HL-60/S4 (cell line): Measurements from ENCODE around the gene STK11IP.

Experiments
- in situ Hi-C: fragments of 300-500 bp; cut with MboI; formaldehyde crosslinking; loops from 2 replicates; pipeline ENCODE4 v1.14.3; 2022; ENCODE audit warnings: low sequenced_read_pairs

STK11IP gene

DNA sequence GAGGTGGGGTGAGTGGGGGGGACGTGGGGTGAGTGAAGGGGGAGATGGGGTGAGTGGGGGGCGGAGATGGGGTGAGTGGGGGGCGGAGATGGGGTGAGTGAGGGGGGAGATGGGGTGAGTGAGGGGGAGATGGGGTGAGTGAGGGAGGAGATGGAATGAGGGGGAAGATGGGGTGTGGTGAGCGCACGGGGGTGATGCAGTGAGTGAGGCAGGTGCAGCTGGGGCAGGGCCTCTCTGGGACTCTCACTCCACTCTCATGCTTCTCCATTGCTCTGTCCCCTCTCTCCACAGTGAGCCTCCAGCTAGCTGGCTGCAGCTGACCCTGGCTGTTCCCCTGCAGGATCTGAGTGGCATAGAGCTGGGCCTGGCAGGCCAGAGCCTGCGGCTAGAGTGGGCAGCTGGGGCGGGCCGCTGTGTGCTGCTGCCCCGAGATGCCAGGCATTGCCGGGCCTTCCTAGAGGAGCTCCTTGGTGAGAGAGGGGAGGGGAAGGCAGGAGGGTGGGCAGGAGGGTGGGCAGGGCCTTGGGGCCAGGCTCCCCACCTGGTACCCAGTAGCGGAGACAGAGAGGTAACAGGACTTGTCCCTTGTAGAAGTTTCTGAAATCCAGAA, 15.9 kb downstream of the STK11IP start:
- in situ Hi-C loops = no loop called here

- in situ Hi-C loops = no loop called here
These were observed 16.6 kb downstream of the STK11IP start for GRCh38 chr2:219614076-219614860.

- in situ Hi-C loops = no loop called here
These were observed 17.4 kb downstream of the STK11IP start for GRCh38 chr2:219615036-219615435.

GRCh38 chr2:219615894-219616293, 18.2 kb downstream of the STK11IP start:
- in situ Hi-C loops = no loop called here

GRCh38 chr2:219616550-219616949, 18.9 kb downstream of the STK11IP start:
- in situ Hi-C loops = no loop called here

- in situ Hi-C loops = no loop called here
These were observed 21.1 kb downstream of the STK11IP start for GRCh38 chr2:219618733-219619122.

DNA sequence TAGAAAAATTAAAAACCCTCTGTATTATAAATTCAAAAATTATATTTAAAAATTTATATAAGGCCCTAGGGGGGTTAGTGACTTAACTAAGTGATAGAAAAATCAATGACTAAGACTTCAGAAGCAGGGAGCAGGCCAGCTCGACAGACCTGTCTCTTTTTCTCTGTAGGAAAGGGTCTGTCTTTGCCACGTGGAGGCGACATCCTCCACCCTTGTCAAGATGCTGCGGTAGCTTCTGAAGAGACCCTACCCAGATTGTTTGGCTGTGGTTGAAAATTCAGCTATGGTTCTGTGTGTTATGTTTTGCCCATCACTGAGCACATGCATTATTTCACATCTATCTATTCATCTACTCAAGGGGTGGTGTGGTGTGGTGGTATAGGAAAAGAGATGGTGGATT, 21.6 kb downstream of the STK11IP start:
- in situ Hi-C loops = no loop called here

GRCh38 chr2:219620546-219620945, 22.9 kb downstream of the STK11IP start:
- in situ Hi-C loops = no loop called here

DNA sequence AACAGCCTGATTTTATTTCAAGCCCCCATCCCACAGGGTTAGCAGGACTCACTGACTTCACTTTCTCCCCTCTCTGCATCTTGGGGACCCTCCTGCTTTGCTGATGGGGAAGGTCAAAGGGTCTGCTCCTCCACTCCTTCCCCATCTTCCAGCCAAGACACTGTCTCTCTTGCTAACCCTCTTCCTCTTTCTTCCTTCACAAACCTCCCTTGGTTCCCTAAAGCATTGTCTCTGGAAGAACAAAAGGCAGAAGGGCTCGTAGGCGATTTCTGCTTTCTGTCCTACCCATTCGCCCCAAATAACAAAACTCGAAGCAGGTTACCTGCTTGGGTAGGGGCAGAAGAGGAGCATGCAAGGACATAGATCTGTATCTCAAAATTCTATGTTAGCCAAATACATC, 24.3 kb downstream of the STK11IP start:
- in situ Hi-C loops = no loop called here

DNA sequence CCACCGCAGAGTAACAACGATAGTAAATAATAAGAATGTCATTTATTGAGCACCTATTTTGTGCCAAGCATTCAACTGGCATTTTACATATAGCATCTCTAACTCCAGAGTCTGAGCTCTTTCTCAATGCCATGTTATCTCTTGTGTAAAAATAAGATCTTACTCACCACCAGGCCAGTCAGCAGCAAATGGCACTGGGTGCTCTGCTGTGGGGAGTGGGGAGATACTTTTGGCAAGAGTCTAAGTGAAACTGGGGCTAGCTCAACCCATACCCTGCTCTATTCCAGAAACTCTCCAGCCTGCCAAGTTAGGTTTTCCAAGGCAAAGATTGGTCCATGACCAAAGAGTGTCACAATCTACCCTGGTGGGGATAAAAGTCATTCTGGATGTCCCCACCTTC, 24.8 kb downstream of the STK11IP start:
- in situ Hi-C loops = no loop called here

- in situ Hi-C loops = no loop called here
These were observed 26.9 kb downstream of the STK11IP start for GRCh38 chr2:219624565-219624964.

GRCh38 chr2:219625179-219625578, 27.5 kb downstream of the STK11IP start:
- in situ Hi-C loops = no loop called here

DNA sequence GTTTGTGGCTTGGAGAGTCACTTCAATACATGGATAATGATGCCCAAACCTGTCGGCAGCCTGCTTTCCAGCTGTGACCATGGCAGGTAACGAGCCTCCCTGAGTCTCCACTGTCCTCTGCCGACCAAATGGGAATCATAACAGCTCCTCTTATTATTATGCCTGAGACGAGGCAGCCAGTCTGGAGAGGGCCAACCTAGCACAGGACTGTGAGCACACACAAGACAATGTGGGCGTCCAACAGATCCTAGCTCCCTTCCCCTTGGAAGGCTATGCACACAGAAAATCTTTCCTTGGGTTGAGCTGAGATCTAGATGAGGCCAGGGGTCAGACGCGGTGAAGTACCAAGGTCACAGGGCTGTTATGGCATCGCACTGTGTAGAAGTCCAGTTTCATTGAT, 28.9 kb downstream of the STK11IP start:
- in situ Hi-C loops = no loop called here

- in situ Hi-C loops = no loop called here
These were observed 29.7 kb downstream of the STK11IP start, which contains the start of gene SLC4A3 for GRCh38 chr2:219627103-219628100. Gene SLC4A3 (plus strand): TSS chr2:219627630. CDS start chr2:219627993, 363 bp downstream.

DNA sequence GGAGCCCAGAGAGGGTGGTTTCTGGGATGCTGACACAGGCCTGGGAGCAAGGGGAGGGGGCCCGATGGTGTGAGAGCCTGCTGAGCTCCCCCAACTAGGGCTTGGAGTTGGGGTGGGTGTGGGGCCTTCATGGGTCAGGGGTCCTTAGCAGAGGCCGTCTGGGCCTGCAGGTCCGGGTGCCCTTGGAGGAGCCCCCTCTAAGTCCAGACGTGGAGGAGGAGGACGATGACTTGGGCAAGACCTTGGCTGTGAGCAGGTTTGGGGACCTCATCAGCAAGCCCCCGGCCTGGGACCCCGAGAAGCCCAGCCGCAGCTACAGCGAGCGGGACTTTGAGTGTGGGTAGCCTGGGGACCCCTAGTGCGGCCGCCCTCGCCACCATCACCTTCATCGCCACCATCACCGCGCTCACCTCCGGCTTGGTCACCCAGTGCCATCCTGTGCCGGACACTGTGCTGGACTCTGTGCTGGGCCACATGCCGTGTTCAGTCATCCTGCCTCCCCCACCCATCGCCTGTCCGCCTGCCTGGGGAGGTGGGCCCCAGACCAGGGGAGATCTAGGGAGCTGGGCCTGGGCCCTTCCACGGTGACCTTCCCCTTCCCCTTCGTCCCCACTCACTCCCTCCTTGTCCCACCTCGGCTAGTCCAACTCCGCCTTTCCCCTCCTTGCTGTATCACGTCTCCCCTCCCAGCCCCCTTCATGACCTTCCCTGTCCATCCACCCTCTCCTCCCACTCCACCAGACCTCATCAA, 30.8 kb downstream of the STK11IP start:
- in situ Hi-C loops = no loop called here

- in situ Hi-C loops = no loop called here
These were observed 31.6 kb downstream of the STK11IP start for GRCh38 chr2:219628986-219629901.

DNA sequence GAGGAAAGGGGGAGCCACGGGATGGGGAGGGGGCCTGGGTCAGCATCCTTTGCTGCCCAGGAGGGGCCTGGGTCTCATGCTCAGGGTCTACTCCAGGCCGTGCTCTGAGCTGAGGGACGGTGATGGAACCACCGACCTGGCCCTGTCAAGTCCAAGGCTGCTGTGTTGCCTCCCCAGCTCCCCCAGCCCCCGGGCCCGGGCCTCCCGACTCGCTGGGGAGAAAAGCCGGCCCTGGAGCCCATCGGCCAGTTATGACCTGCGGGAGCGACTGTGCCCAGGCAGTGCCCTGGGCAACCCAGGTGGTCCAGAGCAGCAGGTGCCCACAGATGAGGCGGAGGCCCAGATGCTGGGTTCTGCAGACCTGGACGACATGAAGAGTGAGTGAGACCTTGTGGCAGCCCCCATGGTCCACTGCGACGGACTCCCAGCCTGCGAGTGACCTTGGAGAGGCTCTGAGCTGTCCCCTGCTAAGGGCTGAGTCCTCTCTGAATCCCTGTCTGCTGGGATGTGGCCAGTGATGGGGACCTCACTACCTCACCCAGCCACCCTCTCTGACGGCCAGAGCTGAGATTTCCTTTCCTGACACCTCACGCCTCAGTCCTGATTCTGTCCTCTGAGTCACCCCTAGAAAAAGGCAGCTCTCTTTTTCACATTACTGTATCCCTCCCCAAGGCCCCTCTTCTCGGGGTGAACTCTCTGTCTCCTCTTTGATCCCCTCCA, 32.5 kb downstream of the STK11IP start:
- in situ Hi-C loops = no loop called here

GRCh38 chr2:219630770-219631405, 33.2 kb downstream of the STK11IP start:
- in situ Hi-C loops = no loop called here
